ENCODE results near the gene ATRNL1. TPM values are rescaled to one million over a fixed set of nuclear protein-coding genes. Genes with fewer than 3 reads are reported as not detected.

The ATRNL1 gene
- total RNA-seq, 1 experiment from 2014 or later = 28.7 TPM

DNA sequence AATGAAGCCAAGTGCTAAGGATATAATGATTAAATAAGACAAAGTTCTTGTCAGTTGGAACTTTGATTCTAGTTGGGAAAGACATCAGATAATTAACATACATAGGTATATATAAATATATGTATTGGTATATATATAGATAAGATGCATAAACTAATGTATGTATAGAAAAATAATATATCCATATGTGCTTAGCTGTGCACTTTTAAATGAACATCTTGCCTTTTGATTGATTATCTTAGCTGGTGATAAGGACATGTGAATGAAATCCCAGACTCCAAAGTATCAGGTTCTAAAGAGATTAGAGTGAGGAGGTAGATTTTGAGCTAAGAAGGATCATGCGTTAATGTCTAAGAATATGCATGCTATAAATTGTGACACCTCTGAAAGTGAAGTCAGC is 822.3 kb downstream of the ATRNL1 start:
- H3K27ac Mint-ChIP-seq = no peak overlapping the region
- ChIA-PET POLR2A (no interaction called here), CTCF (interaction anchor here (1.7 kb wide), 1 partner anchor 33 kb away, joined by 3 read pairs; no protein-coding TSS in a partner anchor)
- H3K4me1 Mint-ChIP-seq = no peaks in the 10 kb centered on the region
- H3K36me3 Mint-ChIP-seq = no peaks in the 10 kb centered on the region
- no peak for DNase-seq (ENCODE audit: low spot score)
- no peaks in the 10 kb centered on the region for H3K27me3 Mint-ChIP-seq (ENCODE audit: low read depth)
- no peak for TF ChIP-seq ZNF263 (CRISPR knock-in tag; IDR thresholded peaks at IDR 0.05; ENCODE audit: low read depth)
- TF ChIP-seq, protein P1, sequence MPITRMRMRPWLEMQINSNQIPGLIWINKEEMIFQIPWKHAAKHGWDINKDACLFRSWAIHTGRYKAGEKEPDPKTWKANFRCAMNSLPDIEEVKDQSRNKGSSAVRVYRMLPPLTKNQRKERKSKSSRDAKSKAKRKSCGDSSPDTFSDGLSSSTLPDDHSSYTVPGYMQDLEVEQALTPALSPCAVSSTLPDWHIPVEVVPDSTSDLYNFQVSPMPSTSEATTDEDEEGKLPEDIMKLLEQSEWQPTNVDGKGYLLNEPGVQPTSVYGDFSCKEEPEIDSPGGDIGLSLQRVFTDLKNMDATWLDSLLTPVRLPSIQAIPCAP (CRISPR knock-in tag; IDR thresholded peaks at IDR 0.05) = no peak
- TF ChIP-seq, protein P2, sequence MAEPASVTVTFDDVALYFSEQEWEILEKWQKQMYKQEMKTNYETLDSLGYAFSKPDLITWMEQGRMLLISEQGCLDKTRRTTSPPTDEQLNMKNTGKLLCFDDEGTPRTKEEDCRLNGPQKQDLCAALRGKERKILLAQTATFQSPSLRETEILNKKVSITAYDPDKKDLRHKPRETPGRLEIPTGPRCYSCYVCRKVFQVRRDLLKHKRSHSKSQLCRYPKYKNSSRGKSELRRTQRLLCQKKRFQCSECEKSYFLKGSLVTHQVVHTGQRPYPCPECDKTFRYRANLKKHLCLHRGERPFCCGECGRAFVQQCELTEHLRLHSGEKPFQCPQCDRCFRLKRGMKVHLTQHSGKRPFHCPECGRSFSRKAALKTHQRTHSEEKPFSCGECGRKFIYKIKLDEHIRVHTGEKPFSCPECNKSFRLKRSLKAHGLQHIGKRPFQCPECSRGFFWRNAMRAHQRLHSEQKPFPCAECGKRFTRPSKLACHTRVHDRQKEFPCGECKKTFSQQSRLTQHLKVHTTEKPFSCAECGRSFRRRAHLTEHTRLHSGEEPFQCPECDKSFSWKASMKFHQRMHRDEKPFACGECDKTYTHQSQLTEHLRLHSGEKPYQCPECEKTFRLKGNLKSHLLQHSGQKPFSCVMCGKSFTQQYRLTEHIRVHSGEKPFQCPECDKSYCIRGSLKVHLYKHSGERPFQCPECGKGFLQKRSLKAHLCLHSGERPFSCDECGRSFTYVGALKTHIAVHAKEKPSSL (CRISPR knock-in tag; conservative IDR thresholded peaks at IDR 0.05) = no peak
- TF ChIP-seq, protein P3, sequence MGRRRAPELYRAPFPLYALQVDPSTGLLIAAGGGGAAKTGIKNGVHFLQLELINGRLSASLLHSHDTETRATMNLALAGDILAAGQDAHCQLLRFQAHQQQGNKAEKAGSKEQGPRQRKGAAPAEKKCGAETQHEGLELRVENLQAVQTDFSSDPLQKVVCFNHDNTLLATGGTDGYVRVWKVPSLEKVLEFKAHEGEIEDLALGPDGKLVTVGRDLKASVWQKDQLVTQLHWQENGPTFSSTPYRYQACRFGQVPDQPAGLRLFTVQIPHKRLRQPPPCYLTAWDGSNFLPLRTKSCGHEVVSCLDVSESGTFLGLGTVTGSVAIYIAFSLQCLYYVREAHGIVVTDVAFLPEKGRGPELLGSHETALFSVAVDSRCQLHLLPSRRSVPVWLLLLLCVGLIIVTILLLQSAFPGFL (CRISPR knock-in tag; IDR thresholded peaks at IDR 0.05; ENCODE audit: borderline replicate concordance) = no peak
- TF ChIP-seq SMAD3 (CRISPR knock-in tag; IDR thresholded peaks at IDR 0.05; ENCODE audit: borderline replicate concordance) = no peak
- TF ChIP-seq TCF7 (CRISPR knock-in tag; IDR thresholded peaks at IDR 0.05; ENCODE audit: low read depth) = no peak
- TF ChIP-seq, protein P4, sequence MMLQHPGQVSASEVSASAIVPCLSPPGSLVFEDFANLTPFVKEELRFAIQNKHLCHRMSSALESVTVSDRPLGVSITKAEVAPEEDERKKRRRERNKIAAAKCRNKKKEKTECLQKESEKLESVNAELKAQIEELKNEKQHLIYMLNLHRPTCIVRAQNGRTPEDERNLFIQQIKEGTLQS (CRISPR knock-in tag; conservative IDR thresholded peaks at IDR 0.05) = no peak
- TF ChIP-seq, protein P5, sequence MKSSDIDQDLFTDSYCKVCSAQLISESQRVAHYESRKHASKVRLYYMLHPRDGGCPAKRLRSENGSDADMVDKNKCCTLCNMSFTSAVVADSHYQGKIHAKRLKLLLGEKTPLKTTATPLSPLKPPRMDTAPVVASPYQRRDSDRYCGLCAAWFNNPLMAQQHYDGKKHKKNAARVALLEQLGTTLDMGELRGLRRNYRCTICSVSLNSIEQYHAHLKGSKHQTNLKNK (CRISPR knock-in tag; IDR thresholded peaks at IDR 0.05) = no peak
- no peak for TF ChIP-seq ZNF138 (CRISPR knock-in tag; conservative IDR thresholded peaks at IDR 0.05)
- TF ChIP-seq ZNF423 (CRISPR knock-in tag; IDR thresholded peaks at IDR 0.05) = no peak
- TF ChIP-seq, protein P6, sequence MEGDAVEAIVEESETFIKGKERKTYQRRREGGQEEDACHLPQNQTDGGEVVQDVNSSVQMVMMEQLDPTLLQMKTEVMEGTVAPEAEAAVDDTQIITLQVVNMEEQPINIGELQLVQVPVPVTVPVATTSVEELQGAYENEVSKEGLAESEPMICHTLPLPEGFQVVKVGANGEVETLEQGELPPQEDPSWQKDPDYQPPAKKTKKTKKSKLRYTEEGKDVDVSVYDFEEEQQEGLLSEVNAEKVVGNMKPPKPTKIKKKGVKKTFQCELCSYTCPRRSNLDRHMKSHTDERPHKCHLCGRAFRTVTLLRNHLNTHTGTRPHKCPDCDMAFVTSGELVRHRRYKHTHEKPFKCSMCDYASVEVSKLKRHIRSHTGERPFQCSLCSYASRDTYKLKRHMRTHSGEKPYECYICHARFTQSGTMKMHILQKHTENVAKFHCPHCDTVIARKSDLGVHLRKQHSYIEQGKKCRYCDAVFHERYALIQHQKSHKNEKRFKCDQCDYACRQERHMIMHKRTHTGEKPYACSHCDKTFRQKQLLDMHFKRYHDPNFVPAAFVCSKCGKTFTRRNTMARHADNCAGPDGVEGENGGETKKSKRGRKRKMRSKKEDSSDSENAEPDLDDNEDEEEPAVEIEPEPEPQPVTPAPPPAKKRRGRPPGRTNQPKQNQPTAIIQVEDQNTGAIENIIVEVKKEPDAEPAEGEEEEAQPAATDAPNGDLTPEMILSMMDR (IDR thresholded peaks at IDR 0.05) = no peak
- TF ChIP-seq, protein P7, sequence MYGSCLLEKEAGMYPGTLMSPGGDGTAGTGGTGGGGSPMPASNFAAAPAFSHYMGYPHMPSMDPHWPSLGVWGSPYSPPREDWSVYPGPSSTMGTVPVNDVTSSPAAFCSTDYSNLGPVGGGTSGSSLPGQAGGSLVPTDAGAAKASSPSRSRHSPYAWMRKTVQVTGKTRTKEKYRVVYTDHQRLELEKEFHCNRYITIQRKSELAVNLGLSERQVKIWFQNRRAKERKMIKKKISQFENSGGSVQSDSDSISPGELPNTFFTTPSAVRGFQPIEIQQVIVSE (CRISPR knock-in tag; IDR thresholded peaks at IDR 0.05; ENCODE audit: borderline replicate concordance) = no peak
- TF ChIP-seq SMAD4 (CRISPR knock-in tag; IDR thresholded peaks at IDR 0.05) = no peak
- H3K4me3 Mint-ChIP-seq = no peak overlapping the region
- ATAC-seq = no peak
- peaks cover 6% of the 10 kb centered on the region for H3K9me3 Mint-ChIP-seq

DNA sequence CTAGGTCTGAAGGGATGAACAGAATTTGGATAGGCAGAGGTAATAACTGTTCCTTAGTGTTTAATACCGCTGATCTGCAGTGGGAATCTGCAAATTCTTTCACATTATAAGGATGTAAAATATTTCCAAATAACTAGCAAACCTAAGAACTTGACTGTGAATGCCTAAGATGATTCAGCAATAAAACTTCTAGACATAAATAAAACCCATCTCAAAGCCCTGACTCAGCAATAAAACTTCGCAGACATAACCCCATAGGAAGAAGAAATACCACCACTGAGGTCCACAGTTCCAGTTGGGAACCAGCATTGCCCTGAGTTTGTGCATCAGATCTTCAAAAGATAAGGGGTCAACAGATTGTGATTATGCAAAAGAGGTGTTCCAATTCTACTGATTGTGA is 825.6 kb downstream of the ATRNL1 start:
- DNase-seq (ENCODE audit: low spot score) (no peak), ATAC-seq (no peak)
- Mint-ChIP-seq H3K27ac (no peak overlapping the region), H3K4me3 (no peak overlapping the region), H3K36me3 (no peaks in the 10 kb centered on the region), H3K27me3 (ENCODE audit: low read depth) (no peaks in the 10 kb centered on the region), H3K9me3 (peaks cover 10% of the 10 kb centered on the region), H3K4me1 (no peaks in the 10 kb centered on the region)
- ChIA-PET CTCF (no interaction called here), POLR2A (no interaction called here)
- TF ChIP-seq, protein P8, sequence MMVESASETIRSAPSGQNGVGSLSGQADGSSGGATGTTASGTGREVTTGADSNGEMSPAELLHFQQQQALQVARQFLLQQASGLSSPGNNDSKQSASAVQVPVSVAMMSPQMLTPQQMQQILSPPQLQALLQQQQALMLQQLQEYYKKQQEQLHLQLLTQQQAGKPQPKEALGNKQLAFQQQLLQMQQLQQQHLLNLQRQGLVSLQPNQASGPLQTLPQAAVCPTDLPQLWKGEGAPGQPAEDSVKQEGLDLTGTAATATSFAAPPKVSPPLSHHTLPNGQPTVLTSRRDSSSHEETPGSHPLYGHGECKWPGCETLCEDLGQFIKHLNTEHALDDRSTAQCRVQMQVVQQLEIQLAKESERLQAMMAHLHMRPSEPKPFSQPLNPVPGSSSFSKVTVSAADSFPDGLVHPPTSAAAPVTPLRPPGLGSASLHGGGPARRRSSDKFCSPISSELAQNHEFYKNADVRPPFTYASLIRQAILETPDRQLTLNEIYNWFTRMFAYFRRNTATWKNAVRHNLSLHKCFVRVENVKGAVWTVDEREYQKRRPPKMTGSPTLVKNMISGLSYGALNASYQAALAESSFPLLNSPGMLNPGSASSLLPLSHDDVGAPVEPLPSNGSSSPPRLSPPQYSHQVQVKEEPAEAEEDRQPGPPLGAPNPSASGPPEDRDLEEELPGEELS (CRISPR knock-in tag; IDR thresholded peaks at IDR 0.05) = no peak
- TF ChIP-seq, protein P9, sequence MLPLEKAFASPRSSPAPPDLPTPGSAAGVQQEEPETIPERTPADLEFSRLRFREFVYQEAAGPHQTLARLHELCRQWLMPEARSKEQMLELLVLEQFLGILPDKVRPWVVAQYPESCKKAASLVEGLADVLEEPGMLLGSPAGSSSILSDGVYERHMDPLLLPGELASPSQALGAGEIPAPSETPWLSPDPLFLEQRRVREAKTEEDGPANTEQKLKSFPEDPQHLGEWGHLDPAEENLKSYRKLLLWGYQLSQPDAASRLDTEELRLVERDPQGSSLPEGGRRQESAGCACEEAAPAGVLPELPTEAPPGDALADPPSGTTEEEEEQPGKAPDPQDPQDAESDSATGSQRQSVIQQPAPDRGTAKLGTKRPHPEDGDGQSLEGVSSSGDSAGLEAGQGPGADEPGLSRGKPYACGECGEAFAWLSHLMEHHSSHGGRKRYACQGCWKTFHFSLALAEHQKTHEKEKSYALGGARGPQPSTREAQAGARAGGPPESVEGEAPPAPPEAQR (CRISPR knock-in tag; IDR thresholded peaks at IDR 0.05) = no peak
- TF ChIP-seq ZNF232 (CRISPR knock-in tag; IDR thresholded peaks at IDR 0.05) (no peak), SP1 (CRISPR knock-in tag; conservative IDR thresholded peaks at IDR 0.05) (no peak)
- TF ChIP-seq, protein P10, sequence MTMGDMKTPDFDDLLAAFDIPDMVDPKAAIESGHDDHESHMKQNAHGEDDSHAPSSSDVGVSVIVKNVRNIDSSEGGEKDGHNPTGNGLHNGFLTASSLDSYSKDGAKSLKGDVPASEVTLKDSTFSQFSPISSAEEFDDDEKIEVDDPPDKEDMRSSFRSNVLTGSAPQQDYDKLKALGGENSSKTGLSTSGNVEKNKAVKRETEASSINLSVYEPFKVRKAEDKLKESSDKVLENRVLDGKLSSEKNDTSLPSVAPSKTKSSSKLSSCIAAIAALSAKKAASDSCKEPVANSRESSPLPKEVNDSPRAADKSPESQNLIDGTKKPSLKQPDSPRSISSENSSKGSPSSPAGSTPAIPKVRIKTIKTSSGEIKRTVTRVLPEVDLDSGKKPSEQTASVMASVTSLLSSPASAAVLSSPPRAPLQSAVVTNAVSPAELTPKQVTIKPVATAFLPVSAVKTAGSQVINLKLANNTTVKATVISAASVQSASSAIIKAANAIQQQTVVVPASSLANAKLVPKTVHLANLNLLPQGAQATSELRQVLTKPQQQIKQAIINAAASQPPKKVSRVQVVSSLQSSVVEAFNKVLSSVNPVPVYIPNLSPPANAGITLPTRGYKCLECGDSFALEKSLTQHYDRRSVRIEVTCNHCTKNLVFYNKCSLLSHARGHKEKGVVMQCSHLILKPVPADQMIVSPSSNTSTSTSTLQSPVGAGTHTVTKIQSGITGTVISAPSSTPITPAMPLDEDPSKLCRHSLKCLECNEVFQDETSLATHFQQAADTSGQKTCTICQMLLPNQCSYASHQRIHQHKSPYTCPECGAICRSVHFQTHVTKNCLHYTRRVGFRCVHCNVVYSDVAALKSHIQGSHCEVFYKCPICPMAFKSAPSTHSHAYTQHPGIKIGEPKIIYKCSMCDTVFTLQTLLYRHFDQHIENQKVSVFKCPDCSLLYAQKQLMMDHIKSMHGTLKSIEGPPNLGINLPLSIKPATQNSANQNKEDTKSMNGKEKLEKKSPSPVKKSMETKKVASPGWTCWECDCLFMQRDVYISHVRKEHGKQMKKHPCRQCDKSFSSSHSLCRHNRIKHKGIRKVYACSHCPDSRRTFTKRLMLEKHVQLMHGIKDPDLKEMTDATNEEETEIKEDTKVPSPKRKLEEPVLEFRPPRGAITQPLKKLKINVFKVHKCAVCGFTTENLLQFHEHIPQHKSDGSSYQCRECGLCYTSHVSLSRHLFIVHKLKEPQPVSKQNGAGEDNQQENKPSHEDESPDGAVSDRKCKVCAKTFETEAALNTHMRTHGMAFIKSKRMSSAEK (CRISPR knock-in tag; IDR thresholded peaks at IDR 0.05; ENCODE audit: borderline replicate concordance) = no peak
